HCT116 (cell line): ENCODE results near the gene MTX2. TPM values are rescaled to one million over a fixed set of nuclear protein-coding genes. Genes with fewer than 3 reads are reported as not detected.
A peak's percentile ranks its signal among the peaks of the same experiment; 100 is the strongest.
"Not testable (repeated sequence)": the region's sequence is repeated elsewhere in the genome, so short reads cannot be mapped to it uniquely, and the experiment has no call there.

Experiments used
- ATAC-seq: fragments of 200-7000 bp; cut with Tn5 transposase; 2 replicates; pipeline ENCODE4 v1.9.1; 2020; ENCODE audit warnings: mild to moderate bottlenecking, moderate library complexity
- BruUV-seq: library from RNA; stranded (reverse); fragments of 400-500 nt; replicated peaks from 2 replicates; lab custom pipeline; 2021; lab: Mats Ljungman, UMichigan
- CTCF ChIA-PET: fragments of 300-600 bp; sonication (Branson Sonifier 250); formaldehyde crosslinking; loops from one replicate; lab custom pipeline; 2021; ENCODE audit warnings: antibody characterized with exemption; lab: Charles Lee
- POLR2A ChIA-PET: fragments of 300-600, 350-600 bp; sonication (Branson Sonifier 250); formaldehyde crosslinking; loops from one replicate; lab custom pipeline; 2021; ENCODE audit warnings: antibody characterized with exemption; lab: Charles Lee
- RAD21 ChIA-PET, 2 experiments: fragments of 300-600 bp; sonication (Branson Sonifier 250); formaldehyde crosslinking; loops; one replicate each; lab custom pipeline; 2023; ENCODE audit warnings: low total read pairs in 2 of 2; ENCODE audit not compliant: uncharacterized antibody in 2 of 2, unreplicated experiment in 2 of 2, low non-redundant PET in 1 of 2; lab: Charles Lee
- DNase-seq: peaks from one replicate; pipeline ENCODE4 v3.0.0-alpha.2; 2010; ENCODE audit warnings: low read depth, low spot score
- H2AFZ ChIP-seq: fragments of 200-600 bp; shearing (Covaris generic), sonication (generic); 2 replicates; pipeline ENCODE4 v1.6.1; 2017; ENCODE audit warnings: low read depth, mixed run types, mixed read lengths, antibody characterized with exemption, low read length; ENCODE audit not compliant: poor library complexity, severe bottlenecking
- H3K27ac ChIP-seq: 2 replicates; pipeline ENCODE4 v1.5.1; 2012; ENCODE audit warnings: low read depth, low read length
- H3K27me3 ChIP-seq: fragments of 200-600 bp; sonication (generic); 2 replicates; pipeline ENCODE4 v1.6.1; 2016; ENCODE audit warnings: mixed run types, low read length, mixed read lengths; ENCODE audit not compliant: insufficient read depth
- H3K36me3 ChIP-seq, 2 experiments: fragments of 200-500 bp in 1 of 2; fragments of 200-600 bp in 1 of 2; sonication (Bioruptor generic) in 1 of 2; sonication (generic) in 1 of 2; 2 replicates each; pipeline versions ENCODE4 v1.5.1 to v1.6.1; 2014 to 2016; ENCODE audit warnings: low read length in 2 of 2, inconsistent platforms in 1 of 2, mixed read lengths in 1 of 2, mixed run types in 1 of 2; ENCODE audit not compliant: insufficient read depth in 2 of 2, control insufficient read depth in 1 of 2
- H3K4me1 ChIP-seq, 2 experiments: fragments of 200-600 bp in 1 of 2; sonication (generic) in 1 of 2; 2 replicates each; pipeline versions ENCODE4 v1.5.1 to v1.6.1; 2012 to 2017; ENCODE audit warnings: low read length in 2 of 2, inconsistent platforms in 1 of 2, mild to moderate bottlenecking in 1 of 2, mixed read lengths in 1 of 2, mixed run types in 1 of 2, moderate library complexity in 1 of 2; ENCODE audit not compliant: insufficient read depth in 2 of 2, control insufficient read depth in 1 of 2
- H3K4me2 ChIP-seq: fragments of 200-600 bp; sonication (generic); 2 replicates; pipeline ENCODE4 v1.6.1; 2017; ENCODE audit warnings: mixed run types, low read length, mixed read lengths
- H3K4me3 ChIP-seq, 2 experiments: fragments of 200-600 bp in 1 of 2; sonication (generic) in 1 of 2; replicated peaks in 1 of 2; 2 replicates each; pipeline ENCODE4 v1.5.1; 2011 to 2016; ENCODE audit warnings: low read length in 2 of 2, control low read depth in 1 of 2, low read depth in 1 of 2, mild to moderate bottlenecking in 1 of 2, mixed read lengths in 1 of 2, mixed run types in 1 of 2
- H3K79me2 ChIP-seq: fragments of 200-600 bp; sonication (generic); 2 replicates; pipeline ENCODE4 v1.6.1; 2017; ENCODE audit warnings: mild to moderate bottlenecking, mixed run types, low read length, moderate library complexity, mixed read lengths; ENCODE audit not compliant: insufficient read depth
- H3K9ac ChIP-seq: fragments of 200-600 bp; sonication (generic); 2 replicates; pipeline ENCODE4 v1.6.1; 2016; ENCODE audit warnings: low read length, mixed read lengths
- H3K9me2 ChIP-seq: fragments of 200-600 bp; sonication (generic), shearing (Covaris generic); 2 replicates; pipeline ENCODE4 v1.6.1; 2017; ENCODE audit warnings: mixed run types, mild to moderate bottlenecking, moderate library complexity; ENCODE audit not compliant: insufficient read depth
- H3K9me3 ChIP-seq, 2 experiments: fragments of 200-500 bp in 1 of 2; fragments of 200-600 bp in 1 of 2; sonication (Bioruptor generic) in 1 of 2; sonication (generic) in 1 of 2; 2 replicates each; pipeline ENCODE4 v1.6.1; 2014 to 2017; ENCODE audit warnings: low read length in 2 of 2, mixed read lengths in 2 of 2, inconsistent platforms in 1 of 2, low read depth in 1 of 2, mild to moderate bottlenecking in 1 of 2, mixed run types in 1 of 2, moderate library complexity in 1 of 2; ENCODE audit not compliant: control insufficient read depth in 1 of 2, insufficient read depth in 1 of 2
- H4K20me1 ChIP-seq: fragments of 200-600 bp; sonication (generic), shearing (Covaris generic); 2 replicates; pipeline ENCODE4 v1.6.1; 2017; ENCODE audit warnings: mixed run types, mild to moderate bottlenecking, moderate library complexity; ENCODE audit not compliant: insufficient read depth
- RAD21 ChIP-seq: IDR thresholded peaks from 2 replicates; pipeline ENCODE4 v1.6.1; 2012; ENCODE audit warnings: low read depth, mild to moderate bottlenecking
- SRF ChIP-seq: IDR thresholded peaks from 2 replicates; pipeline ENCODE4 v1.6.1; 2012; ENCODE audit warnings: low read depth
- intact Hi-C: fragments of 100-400 bp; cut with micrococcal nuclease; formaldehyde crosslinking; loops from 2 replicates; pipeline ENCODE4 v1.10.0; 2022
- total RNA-seq: library from RNA; stranded (reverse); gene quantifications from one replicate; pipeline ENCODE4 v1.2.1, GENCODE V29; 2021; ENCODE audit not compliant: unreplicated experiment

Gene MTX2
- total RNA-seq, 1 experiment from 2014 or later, result 38.9 TPM

DNA sequence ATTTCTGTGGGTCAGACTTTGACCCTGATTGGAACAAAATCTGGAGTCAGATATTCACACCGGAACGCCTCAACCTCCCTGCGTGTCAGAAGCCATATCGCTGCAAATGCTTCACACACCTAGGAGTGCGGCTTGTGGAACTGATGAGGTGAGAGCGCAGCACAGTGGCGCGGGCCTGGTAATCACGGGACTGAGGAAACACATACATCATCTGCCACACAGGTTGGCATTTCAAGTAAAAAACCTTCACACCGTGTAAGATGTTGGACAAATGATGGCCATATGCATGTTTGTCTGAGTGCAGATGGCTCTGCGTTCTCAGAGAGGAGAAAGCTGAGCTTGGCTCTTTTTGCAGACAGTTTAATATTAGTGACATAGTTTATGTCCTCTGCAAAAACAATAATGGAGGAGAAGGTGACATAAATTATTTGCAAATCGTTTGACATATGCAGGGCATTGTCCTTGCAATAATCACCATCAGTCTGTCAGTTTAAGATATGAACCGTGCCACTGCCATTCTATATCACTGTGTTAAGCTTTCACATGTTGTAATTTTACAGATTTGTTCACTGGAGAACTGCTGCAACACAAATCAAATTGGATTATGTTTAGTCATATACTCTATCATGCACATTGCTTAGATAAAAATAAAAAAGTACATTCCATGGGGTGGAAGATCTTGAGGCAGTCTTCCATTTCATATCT, 101.4 kb downstream of the MTX2 start:
- intact Hi-C loops, result no loop called here
- peak; percentile 25; the same call in 1 of the 2 replicates for TF ChIP-seq RAD21
- TF ChIP-seq SRF, result no peak
- Histone ChIP-seq H3K9me3 (no peaks in the 10 kb centered on the region), H3K4me2 (no peak overlapping the region), H2AFZ (no peak overlapping the region), H3K4me3 (no peak overlapping the region), H3K9ac (no peak overlapping the region), H3K9me2 (no peaks in the 10 kb centered on the region), H3K36me3 (no peaks in the 10 kb centered on the region), H4K20me1 (no peaks in the 10 kb centered on the region), H3K4me1 (no peaks in the 10 kb centered on the region), H3K27me3 (no peaks in the 10 kb centered on the region), H3K79me2 (no peaks in the 10 kb centered on the region), H3K27ac (no peak overlapping the region)
- ChIA-PET RAD21 (no interaction called here), POLR2A (no interaction called here), CTCF (interaction anchor here (1.4 kb wide), 1 partner anchor 284 kb away, joined by 3 read pairs; no protein-coding TSS in a partner anchor)
- no TSS peak for BruUV-seq
- no peak for ATAC-seq
- DNase-seq, result no peak

GRCh38 chr2:176373155-176373554, 103.9 kb downstream of the MTX2 start:
- CTCF ChIA-PET, result not testable (repeated sequence)

More at GRCh38 chr2:176373155-176373554, 103.9 kb downstream of the MTX2 start:
- H3K9ac ChIP-seq, H3K4me3 ChIP-seq, H3K79me2 ChIP-seq, H2AFZ ChIP-seq, DNase-seq, H3K27ac ChIP-seq, H3K9me3 ChIP-seq, H3K9me2 ChIP-seq, H3K4me2 ChIP-seq, BruUV-seq, H3K36me3 ChIP-seq, RAD21 ChIA-PET, H3K27me3 ChIP-seq, ATAC-seq, H4K20me1 ChIP-seq, intact Hi-C loops, H3K4me1 ChIP-seq: not testable (repeated sequence)
- POLR2A ChIA-PET, result interaction anchor here (0.7 kb wide), 1 partner anchor 357 kb away, joined by 4 read pairs; no protein-coding TSS in a partner anchor
